Measurements from ENCODE around the gene WASHC2C. TPM values are rescaled to one million over a fixed set of nuclear protein-coding genes. Genes with fewer than 3 reads are reported as not detected.
"Not testable (repeated sequence)": the region's sequence is repeated elsewhere in the genome, so short reads cannot be mapped to it uniquely, and the experiment has no call there.

WASHC2C gene, protein sequence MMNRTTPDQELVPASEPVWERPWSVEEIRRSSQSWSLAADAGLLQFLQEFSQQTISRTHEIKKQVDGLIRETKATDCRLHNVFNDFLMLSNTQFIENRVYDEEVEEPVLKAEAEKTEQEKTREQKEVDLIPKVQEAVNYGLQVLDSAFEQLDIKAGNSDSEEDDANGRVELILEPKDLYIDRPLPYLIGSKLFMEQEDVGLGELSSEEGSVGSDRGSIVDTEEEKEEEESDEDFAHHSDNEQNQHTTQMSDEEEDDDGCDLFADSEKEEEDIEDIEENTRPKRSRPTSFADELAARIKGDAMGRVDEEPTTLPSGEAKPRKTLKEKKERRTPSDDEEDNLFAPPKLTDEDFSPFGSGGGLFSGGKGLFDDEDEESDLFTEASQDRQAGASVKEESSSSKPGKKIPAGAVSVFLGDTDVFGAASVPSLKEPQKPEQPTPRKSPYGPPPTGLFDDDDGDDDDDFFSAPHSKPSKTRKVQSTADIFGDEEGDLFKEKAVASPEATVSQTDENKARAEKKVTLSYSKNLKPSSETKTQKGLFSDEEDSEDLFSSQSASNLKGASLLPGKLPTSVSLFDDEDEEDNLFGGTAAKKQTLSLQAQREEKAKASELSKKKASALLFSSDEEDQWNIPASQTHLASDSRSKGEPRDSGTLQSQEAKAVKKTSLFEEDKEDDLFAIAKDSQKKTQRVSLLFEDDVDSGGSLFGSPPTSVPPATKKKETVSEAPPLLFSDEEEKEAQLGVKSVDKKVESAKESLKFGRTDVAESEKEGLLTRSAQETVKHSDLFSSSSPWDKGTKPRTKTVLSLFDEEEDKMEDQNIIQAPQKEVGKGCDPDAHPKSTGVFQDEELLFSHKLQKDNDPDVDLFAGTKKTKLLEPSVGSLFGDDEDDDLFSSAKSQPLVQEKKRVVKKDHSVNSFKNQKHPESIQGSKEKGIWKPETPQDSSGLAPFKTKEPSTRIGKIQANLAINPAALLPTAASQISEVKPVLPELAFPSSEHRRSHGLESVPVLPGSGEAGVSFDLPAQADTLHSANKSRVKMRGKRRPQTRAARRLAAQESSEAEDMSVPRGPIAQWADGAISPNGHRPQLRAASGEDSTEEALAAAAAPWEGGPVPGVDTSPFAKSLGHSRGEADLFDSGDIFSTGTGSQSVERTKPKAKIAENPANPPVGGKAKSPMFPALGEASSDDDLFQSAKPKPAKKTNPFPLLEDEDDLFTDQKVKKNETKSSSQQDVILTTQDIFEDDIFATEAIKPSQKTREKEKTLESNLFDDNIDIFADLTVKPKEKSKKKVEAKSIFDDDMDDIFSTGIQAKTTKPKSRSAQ (N-terminal part only)
- total RNA-seq (2014; rRNA removed; shearing (Covaris generic)), result 17.6 and 23.2 TPM in 2 replicates

DNA sequence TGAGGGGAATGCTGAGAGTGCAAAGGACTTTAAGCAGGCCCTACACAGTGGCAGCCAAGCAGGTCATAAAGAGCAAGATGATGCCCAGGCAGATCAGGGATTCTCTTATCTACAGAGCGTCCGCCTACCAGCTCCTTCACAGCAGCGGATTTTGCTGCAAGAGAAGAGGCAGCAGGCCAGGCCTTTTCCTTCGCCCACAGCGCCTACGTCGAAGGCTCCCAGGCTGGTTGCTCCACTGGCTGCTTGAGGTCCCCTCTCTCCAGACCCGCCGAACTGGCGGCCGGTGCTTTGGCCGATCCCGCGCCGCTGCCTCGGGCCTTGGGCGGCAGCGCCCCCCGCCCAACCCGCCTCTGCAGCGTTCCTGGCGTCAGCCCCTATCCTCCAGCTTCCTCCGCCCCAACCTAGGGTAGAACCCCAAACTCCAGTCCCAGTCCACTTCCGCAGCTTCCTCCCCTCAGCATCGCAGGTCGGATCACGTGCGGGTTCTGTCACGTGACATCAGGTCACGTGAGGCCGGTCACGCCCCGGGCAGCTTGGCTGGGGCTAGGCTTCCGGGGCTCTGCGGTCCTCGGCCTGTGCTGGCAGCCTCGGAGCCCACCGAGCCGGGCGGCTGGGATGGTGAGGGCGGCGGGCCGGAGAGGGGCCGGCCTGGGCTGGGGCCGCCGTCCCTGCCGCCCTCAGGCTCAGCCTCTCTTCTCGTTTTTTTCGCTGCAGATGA, at the start of gene WASHC2C:
WASHC2C (plus strand) TSS at position 564 of the 718 bp plus-strand sequence; CDS start at position 616, 52 bp downstream.
- H3K4me3 ChIP-seq (ENCODE audit: insufficient read depth, low read depth, low read length), result peak within 1 kb of the TSS; percentile 80
- not testable (repeated sequence) for H3K36me3 ChIP-seq (replicated peaks; ENCODE audit: control insufficient read depth, insufficient read depth, low read length); H3K27me3 ChIP-seq (ENCODE audit: control insufficient read depth, insufficient read depth, low read length)
- DNase-seq, result peak; percentile 84

DNA sequence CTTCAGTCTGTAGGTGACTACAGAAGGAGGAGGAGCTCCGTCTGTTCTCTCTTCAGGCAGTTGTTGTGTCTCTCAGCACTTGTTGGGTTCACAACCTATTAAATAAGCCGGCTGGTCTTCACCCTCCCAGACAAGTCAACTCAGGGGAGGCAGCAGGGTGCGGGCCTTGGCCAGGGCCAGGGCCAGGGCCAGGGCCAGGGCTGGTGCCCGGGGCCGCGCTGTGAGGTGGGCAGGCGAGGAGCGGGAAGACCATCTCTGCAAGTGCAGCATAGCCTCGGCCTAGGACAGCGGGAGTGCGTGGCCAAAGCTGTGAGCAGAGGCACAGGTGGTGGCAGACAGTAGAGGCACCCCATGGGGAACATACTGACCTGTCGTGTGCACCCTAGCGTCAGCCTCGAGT, 48.6 kb upstream of the WASHC2C start:
- DNase-seq; H3K36me3 ChIP-seq (replicated peaks; ENCODE audit: control insufficient read depth, insufficient read depth, low read length); H3K4me3 ChIP-seq (ENCODE audit: insufficient read depth, low read depth, low read length); H3K27me3 ChIP-seq (ENCODE audit: control insufficient read depth, insufficient read depth, low read length): not testable (repeated sequence)

DNA sequence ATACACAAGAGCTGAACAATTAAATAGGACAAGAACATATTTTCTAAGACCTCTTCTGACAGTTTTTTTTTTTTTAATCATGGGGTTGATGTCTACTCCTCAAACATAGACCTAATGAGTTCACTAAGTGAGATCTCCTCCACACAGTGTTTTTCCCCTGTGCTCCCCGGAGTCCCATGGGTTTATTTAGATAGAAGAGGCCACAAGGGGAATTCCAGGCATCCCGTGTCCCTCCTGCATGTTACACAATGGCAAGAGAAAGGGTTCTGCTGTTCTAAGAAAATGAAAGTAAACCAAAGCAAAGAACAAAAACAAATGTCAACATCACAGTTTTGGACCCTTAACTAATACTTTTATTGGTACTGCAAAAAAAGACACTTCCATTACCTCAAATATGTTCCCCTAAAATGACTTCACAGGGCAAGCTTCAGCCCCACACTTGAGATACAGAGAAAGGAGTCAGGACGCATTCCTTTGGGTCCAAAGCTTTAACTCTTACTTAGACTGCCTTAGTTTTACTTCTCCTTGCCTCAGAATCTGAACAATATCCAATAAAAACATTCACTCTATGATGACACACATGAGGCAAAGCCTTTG, 16.8 kb upstream of the WASHC2C start:
- not testable (repeated sequence) for H3K36me3 ChIP-seq (replicated peaks; ENCODE audit: control insufficient read depth, insufficient read depth, low read length); DNase-seq; H3K4me3 ChIP-seq (ENCODE audit: insufficient read depth, low read depth, low read length)

DNA sequence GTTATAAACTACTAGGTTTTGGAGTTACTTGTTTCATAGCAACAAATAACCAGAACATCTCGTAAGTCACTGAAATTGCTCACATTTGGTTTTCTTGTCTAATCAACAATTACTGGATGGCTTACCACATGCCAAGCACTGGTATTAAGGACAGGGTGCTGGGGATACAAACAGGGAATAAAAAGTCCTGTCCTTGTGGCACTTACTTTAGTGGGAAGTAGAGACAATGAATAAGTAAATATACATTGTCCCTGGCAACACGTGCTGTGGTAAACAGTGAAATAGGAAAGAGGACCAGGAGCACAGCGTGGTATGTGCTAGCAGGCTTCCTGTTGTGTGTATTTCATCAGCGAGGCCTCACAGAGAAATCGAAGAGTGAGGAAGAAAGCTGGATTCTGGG, 15.8 kb upstream of the WASHC2C start:
- not testable (repeated sequence) for H3K27me3 ChIP-seq (ENCODE audit: control insufficient read depth, insufficient read depth, low read length); DNase-seq; H3K4me3 ChIP-seq (ENCODE audit: insufficient read depth, low read depth, low read length); H3K36me3 ChIP-seq (replicated peaks; ENCODE audit: control insufficient read depth, insufficient read depth, low read length)

More for the DNA sequence above, 16.8 kb upstream of the WASHC2C start:
- H3K27me3 ChIP-seq (ENCODE audit: control insufficient read depth, insufficient read depth, low read length), result not testable (repeated sequence)

DNA sequence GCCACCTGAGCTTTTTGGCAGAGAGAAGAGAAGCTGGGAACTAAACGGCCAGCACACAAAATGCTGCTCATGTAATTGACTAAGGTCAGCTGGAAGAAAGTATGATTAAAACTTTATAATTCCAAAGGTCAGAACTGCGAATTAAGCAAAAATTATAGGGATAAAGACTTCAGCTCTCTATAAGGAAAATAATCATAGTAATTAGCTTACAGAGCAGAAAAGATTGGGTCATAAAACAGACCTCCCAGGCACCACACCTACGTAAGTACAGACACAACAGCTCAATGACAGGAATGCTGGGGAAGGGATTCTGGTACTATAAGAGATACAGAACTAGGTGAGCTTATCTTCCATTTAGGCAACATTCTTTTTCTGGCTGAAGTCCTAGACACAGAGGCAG, 10.0 kb upstream of the WASHC2C start:
- not testable (repeated sequence) for H3K4me3 ChIP-seq (ENCODE audit: insufficient read depth, low read depth, low read length); H3K27me3 ChIP-seq (ENCODE audit: control insufficient read depth, insufficient read depth, low read length); H3K36me3 ChIP-seq (replicated peaks; ENCODE audit: control insufficient read depth, insufficient read depth, low read length); DNase-seq

DNA sequence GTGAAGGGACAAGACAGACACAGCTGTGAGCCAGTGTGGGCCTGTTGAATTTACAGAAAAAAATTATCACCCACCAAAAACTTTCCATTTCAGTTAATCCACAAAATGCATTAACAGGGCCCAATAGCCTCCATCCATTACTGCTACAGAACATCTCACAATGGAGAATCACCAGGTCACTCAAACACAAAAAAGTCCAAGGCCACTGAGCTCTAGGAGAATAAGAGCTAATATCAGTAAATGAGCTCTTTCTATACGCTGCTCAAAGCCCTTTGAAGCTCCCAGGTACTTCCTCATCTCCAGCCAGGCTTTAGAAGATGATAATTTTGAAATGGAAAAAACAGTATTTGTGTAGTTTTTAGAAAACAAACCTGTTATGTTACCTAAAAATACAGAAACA, 9.4 kb upstream of the WASHC2C start:
- H3K4me3 ChIP-seq (ENCODE audit: insufficient read depth, low read depth, low read length); H3K27me3 ChIP-seq (ENCODE audit: control insufficient read depth, insufficient read depth, low read length); H3K36me3 ChIP-seq (replicated peaks; ENCODE audit: control insufficient read depth, insufficient read depth, low read length); DNase-seq: not testable (repeated sequence)

DNA sequence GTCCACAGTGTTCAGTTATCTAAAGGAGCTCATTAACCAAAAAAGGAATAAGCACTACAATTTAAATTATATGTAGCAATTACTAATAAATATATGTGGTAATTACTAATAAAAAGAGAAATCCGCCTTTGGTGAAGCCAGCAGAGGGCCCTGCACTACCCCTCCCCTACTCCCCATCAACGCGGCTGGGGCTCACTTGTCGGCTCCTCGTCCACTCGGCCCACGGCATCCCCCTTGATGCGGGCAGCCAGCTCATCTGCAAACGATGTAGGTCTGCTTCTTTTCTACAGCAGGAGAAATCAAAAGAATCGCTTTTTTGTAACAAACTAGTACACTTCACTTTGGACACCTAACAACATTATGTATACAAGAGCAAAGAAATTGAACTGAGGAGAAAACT, 5.6 kb upstream of the WASHC2C start:
- H3K4me3 ChIP-seq (ENCODE audit: insufficient read depth, low read depth, low read length); H3K27me3 ChIP-seq (ENCODE audit: control insufficient read depth, insufficient read depth, low read length); DNase-seq; H3K36me3 ChIP-seq (replicated peaks; ENCODE audit: control insufficient read depth, insufficient read depth, low read length): not testable (repeated sequence)

DNA sequence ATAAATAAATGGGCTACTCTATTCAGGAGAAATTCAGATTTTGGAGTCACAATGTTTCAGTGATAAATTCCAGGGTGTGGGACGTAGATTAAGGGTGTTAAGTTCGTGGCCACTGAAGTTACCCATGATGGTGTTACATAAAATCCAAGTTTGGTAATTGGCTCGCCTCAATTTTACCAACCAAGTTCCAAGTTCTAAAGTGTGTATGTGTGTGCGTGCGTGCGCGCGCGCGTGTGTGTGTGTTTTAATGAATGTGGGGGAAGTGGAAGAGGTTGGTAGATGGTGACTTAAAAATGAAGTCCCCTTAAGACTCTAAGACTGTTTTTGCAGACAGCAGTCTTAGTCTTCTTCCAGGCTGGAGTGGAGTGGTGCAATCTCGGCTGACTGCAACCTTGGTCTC, 3.2 kb upstream of the WASHC2C start:
- not testable (repeated sequence) for H3K27me3 ChIP-seq (ENCODE audit: control insufficient read depth, insufficient read depth, low read length); H3K36me3 ChIP-seq (replicated peaks; ENCODE audit: control insufficient read depth, insufficient read depth, low read length); H3K4me3 ChIP-seq (ENCODE audit: insufficient read depth, low read depth, low read length); DNase-seq

DNA sequence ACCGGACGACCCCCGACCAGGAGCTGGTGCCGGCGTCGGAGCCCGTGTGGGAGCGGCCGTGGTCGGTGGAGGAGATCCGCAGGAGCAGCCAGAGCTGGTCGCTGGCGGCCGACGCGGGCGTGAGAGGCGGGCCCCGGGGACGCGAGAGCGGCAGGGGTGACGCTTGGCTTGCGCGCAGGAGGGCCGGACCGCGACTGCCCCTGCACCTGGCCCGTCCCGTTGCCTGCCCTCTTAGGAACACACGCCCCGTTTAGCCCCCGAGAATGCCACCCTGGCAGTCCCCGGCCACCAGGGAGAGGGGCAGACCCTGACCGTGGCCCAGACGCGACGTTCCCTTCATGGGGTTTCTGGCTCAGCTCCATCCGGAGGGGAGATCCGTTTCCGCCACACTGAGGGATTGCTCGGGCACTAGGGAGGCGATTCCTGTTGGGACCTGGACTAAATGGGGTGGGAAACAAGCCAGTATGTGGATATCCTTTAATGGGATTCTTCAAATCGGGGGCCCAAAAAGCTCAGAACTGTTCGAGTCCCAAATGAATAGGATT, 427 bp downstream of the WASHC2C start:
- not testable (repeated sequence) for H3K27me3 ChIP-seq (ENCODE audit: control insufficient read depth, insufficient read depth, low read length); DNase-seq; H3K36me3 ChIP-seq (replicated peaks; ENCODE audit: control insufficient read depth, insufficient read depth, low read length)
- peak overlapping the region; percentile 80 for H3K4me3 ChIP-seq (ENCODE audit: insufficient read depth, low read depth, low read length)

DNA sequence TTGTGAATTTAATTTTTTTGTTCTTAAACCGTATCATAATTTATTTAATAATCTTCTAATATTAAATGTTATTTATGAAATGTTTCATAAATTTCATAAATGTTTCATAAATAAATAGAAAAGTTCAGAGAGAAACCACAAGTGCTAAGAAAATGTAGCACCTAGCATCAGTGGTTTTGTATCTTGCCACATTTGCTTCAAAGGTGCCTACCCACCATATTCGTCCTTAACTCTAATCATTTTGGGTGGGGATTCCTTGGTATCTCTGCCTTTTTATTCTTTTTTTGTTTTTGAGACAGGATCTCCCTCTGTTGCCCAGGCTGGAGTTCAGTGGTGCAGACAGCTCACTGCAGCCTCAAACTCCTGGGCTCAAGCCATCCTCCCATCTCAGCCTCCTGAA, 7.4 kb downstream of the WASHC2C start:
- H3K36me3 ChIP-seq (replicated peaks; ENCODE audit: control insufficient read depth, insufficient read depth, low read length); H3K4me3 ChIP-seq (ENCODE audit: insufficient read depth, low read depth, low read length); DNase-seq; H3K27me3 ChIP-seq (ENCODE audit: control insufficient read depth, insufficient read depth, low read length): not testable (repeated sequence)

DNA sequence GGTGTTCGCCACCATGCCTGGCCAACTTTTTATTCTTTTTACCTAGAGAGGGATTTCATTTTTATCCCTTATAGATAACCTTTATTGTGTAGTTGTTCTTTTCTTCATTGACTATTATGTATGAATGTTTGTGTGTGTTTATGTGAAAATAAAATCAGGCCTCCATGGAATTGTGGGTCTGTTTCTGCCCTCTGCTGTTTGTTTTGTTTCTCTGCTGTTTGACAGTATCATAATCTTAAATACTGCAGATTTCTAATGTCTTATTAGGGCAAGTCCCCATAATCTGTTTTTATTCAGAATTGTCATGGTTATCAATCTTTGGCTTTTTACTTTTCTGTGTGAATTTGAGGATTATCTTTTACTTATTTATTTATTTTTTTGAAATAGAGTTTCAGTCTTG, 7.8 kb downstream of the WASHC2C start:
- DNase-seq; H3K27me3 ChIP-seq (ENCODE audit: control insufficient read depth, insufficient read depth, low read length); H3K4me3 ChIP-seq (ENCODE audit: insufficient read depth, low read depth, low read length); H3K36me3 ChIP-seq (replicated peaks; ENCODE audit: control insufficient read depth, insufficient read depth, low read length): not testable (repeated sequence)

DNA sequence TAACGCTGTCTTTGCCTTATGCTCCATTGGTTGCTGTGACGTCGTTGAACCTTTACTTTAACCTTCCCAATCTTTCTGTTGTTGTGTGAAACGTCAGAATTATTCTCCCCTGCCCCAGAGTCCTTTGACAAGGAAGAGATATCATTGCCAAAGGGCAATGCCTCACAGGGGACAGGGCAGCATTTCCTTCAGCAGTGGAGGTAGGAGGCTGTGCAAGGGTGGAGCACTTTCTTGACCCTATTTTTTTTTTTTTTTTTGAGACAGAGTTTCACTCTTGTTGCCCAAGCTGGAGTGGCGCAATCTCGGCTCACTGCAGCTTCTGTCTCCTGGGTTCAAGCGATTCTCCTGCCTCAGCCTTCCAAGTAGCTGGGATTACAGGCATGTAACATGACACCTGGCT, 14.5 kb downstream of the WASHC2C start:
- not testable (repeated sequence) for DNase-seq; H3K36me3 ChIP-seq (replicated peaks; ENCODE audit: control insufficient read depth, insufficient read depth, low read length); H3K27me3 ChIP-seq (ENCODE audit: control insufficient read depth, insufficient read depth, low read length); H3K4me3 ChIP-seq (ENCODE audit: insufficient read depth, low read depth, low read length)

DNA sequence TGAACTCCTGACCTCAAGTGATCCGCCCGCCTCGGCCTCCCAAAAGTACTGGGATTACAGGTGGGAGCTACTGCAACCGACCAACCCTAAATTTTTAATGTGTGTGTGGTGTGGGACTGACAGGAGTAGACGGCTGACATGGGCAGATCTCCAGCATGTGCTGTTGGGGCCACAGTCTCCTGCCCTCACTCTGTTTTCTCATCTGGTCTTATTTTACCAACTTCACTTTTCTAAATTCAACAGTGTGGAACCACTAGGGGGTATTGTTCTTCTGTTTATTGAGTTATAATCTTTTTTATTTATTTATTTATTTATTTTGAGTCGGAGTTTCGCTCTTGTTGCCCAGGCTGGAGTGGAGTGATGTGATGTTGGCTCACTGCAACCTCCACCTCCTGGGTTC, 14.9 kb downstream of the WASHC2C start:
- DNase-seq; H3K27me3 ChIP-seq (ENCODE audit: control insufficient read depth, insufficient read depth, low read length); H3K36me3 ChIP-seq (replicated peaks; ENCODE audit: control insufficient read depth, insufficient read depth, low read length); H3K4me3 ChIP-seq (ENCODE audit: insufficient read depth, low read depth, low read length): not testable (repeated sequence)

Measured in H7 (cell line).